22Rv1 (cell line): ENCODE results near the gene GSTT4.

Source experiments
- H3K27ac ChIP-seq: fragments of 450-650 bp; 2 replicates; pipeline ENCODE4 v1.5.1; 2017
- CTCF ChIP-seq: fragments of 450-650 bp; IDR thresholded peaks from 2 replicates; pipeline ENCODE4 v1.5.1; 2017; ENCODE audit warnings: mild to moderate bottlenecking
- ZFX ChIP-seq: fragments of 450-650 bp; IDR thresholded peaks from 2 replicates; pipeline ENCODE4 v1.6.1; 2017; ENCODE audit warnings: antibody characterized with exemption, borderline replicate concordance

Gene GSTT4

GRCh38 chr22:24029304-24029703, 24.1 kb upstream of the GSTT4 start:
- TF ChIP-seq ZFX (no peak), CTCF (no peak)
- H3K27ac ChIP-seq, result no peak overlapping the region

GRCh38 chr22:24028533-24028932, 23.3 kb upstream of the GSTT4 start:
- TF ChIP-seq CTCF, result no peak
- TF ChIP-seq ZFX, result no peak
- no peak overlapping the region for H3K27ac ChIP-seq

GRCh38 chr22:24027991-24028390, 22.7 kb upstream of the GSTT4 start:
- TF ChIP-seq CTCF (no peak), ZFX (no peak)
- no peak overlapping the region for H3K27ac ChIP-seq

GRCh38 chr22:24027389-24027975, 22.2 kb upstream of the GSTT4 start:
- TF ChIP-seq CTCF (no peak), ZFX (no peak)

GRCh38 chr22:24026733-24027132, 21.5 kb upstream of the GSTT4 start:
- H3K27ac ChIP-seq, result no peak overlapping the region
- TF ChIP-seq ZFX, result no peak
- TF ChIP-seq CTCF, result no peak

More at GRCh38 chr22:24027389-24027975, 22.2 kb upstream of the GSTT4 start:
- H3K27ac ChIP-seq, result no peak overlapping the region

GRCh38 chr22:24026056-24026455, 20.8 kb upstream of the GSTT4 start:
- TF ChIP-seq CTCF (no peak), ZFX (no peak)
- H3K27ac ChIP-seq, result no peak overlapping the region

- H3K27ac ChIP-seq, result no peak overlapping the region
- no peak for TF ChIP-seq CTCF
- TF ChIP-seq ZFX, result no peak
Observed at GRCh38 chr22:24025475-24025874, 20.2 kb upstream of the GSTT4 start.
